Stimulated activated CD4-positive, alpha-beta T cell treated with anti-CD3 and anti-CD28 coated beads, TNF-alpha, amount 100 ng/mL, for 24 hours (primary cell): ENCODE data around the gene OR6T1.

ENCODE experiments used
- DNase-seq, 3 experiments: peaks; one replicate each; pipeline ENCODE4 v3.0.0-alpha.2; 2020; ENCODE audit warnings: low read depth in 3 of 3

Gene OR6T1, protein sequence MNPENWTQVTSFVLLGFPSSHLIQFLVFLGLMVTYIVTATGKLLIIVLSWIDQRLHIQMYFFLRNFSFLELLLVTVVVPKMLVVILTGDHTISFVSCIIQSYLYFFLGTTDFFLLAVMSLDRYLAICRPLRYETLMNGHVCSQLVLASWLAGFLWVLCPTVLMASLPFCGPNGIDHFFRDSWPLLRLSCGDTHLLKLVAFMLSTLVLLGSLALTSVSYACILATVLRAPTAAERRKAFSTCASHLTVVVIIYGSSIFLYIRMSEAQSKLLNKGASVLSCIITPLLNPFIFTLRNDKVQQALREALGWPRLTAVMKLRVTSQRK

GRCh38 chr11:123943738-123944137 lies at the start of gene OR6T1:
Gene OR6T1 (minus strand): TSS chr11:123943838. CDS start chr11:123943838, 0 bp downstream.
- DNase-seq, result no peak

DNA sequence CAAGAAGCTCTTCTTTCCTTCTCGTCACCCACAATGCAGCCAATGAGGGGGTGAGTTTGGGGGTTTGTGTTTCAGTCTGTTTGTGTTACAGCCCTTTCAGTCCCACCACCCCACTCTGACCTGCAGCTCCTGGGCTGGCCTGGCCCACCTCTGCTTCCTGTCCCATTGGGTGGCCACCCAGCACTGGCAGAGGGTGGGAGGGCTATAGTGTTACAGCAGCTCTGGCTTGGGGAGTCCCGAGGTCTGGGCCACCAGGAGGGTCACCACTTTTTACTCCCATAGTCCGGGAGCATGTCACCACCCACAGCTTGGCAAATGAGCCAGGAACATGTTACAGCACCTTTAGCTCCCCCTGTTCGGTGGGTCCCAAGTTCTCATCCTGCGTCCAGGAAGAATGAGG lies 35.7 kb upstream of the OR6T1 start:
- no peak for DNase-seq

- DNase-seq, result no peak
Observed at GRCh38 chr11:123977731-123978347, 34.2 kb upstream of the OR6T1 start, which contains the start of gene OR10S1. Gene OR10S1 (minus strand): TSS chr11:123977781. CDS start chr11:123977664, 117 bp downstream.

DNA sequence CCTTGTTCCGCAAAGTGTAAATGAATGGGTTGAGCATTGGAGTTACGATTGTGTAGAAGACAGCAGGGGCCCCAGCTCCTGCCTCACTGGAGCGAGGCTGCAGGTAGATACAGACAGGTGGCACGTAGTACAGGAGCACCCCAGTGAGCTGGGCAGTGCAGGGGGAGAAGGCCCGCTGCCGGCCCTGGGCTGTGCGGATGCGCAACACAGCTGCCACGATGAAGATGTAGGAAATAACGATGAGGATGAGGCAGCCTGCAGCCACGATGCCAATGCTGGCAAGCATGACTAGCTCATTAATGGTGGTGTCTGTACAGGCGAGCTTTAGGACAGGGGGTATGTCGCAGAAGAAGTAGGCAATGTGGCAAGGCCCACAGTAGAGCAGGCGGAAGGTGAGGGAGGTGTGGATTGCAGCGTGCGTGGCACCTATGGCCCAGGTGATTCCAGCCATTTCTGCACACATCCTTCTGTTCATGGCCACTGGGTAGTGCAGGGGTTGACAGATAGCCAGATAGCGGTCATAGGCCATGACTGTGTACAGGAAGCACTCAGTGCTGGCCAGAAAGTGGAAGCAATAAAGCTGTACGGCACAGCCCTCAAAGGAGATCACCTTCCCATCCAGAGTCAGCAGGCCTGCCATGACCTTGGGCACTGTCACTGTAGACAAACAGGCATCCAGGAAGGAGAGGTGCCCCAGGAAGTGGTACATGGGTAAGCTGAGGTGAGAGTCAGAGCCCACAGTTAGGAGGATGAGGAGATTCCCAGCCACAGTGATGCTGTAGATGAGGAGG lies 33.3 kb upstream of the OR6T1 start:
- DNase-seq, result no peak

DNA sequence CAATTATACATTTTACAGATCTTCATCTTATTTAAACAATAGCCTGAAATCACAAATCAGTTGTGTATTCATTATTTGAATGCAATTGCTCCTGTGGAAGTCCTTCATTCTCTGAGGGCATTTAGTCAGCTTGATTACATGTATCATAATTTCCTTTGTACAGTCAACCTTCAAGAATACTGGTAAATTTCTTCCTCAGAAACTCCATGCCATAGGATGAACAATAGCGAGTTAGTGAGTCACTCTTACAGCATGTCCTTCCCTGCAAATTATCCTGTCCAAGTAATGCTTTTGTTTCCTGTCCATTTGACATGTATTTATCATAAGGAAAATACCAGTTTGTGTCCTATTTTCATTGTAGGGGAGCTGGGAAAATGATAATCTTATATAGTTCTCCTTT lies 30.2 kb upstream of the OR6T1 start:
- DNase-seq, result no peak

- no peak for DNase-seq
Observed at GRCh38 chr11:123956752-123957151, 13.1 kb upstream of the OR6T1 start.

DNA sequence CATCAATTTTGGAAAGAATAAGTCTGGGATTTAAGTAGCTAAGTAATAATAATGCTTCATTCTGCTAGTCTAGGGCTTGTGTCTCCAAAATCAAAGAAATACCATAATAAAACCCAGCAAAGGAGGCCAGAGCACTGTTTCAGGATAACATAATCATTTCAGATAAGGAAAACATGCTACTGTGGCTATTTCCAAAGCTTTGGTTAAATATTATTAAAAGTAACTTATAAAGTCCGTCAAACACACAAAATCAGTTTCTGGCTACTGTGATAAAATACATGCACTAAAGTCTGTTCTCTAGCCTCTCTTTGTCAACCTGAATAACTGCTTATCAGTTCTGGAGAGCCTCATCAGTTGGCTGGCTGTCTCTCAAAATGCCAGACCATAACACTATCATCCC lies 1.5 kb upstream of the OR6T1 start:
- no peak for DNase-seq

- no peak for DNase-seq
Observed at GRCh38 chr11:123942413-123942812, 1.2 kb downstream of the OR6T1 start.

GRCh38 chr11:123939317-123939716 lies 4.3 kb downstream of the OR6T1 start, which contains the start of gene OR4D5:
Gene OR4D5 (plus strand): TSS chr11:123939617. CDS start chr11:123939617, 0 bp downstream.
- DNase-seq, result no peak

GRCh38 chr11:123924027-123924426 lies 19.6 kb downstream of the OR6T1 start:
- no peak for DNase-seq

DNA sequence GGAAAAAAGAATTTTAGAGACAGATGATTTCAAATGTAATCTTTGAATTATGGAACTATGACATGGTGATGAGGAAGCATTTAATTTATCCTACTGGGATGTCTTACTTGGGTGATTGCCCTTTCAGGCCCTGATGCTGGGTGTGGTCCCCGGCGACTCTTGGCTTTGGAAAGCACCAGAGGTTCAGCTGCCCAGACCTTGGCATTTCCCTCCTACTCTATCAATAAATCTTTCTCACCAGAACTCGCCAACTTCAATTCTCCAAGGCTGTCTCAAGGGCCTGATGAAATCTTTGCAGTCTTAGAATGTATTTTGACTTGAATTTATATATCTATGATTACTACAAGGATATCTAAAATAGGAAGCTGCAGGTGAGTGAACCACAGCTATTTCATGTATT lies 22.7 kb downstream of the OR6T1 start:
- no peak for DNase-seq

DNA sequence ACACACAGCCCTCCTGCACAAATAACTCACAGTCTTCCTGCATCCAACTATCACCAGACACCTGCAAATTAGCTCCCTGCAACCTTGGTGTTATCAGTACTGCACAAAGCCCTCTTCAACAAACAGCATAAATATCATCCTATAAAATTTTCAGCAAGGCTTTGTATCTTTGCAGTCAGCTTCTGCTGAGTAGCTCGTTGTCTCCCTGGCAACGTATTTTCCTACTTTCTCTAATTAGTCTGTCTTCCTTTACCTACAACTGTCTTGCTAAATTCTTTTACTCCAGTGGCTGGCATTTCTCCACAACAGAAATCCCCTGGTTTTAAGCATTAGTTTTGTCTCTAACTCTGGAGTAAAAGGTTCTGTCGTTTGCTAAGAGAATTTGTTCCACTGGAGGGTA lies 37.8 kb downstream of the OR6T1 start:
- DNase-seq, result no peak

- no peak for DNase-seq
Observed at GRCh38 chr11:123904932-123905331, 38.7 kb downstream of the OR6T1 start.

DNA sequence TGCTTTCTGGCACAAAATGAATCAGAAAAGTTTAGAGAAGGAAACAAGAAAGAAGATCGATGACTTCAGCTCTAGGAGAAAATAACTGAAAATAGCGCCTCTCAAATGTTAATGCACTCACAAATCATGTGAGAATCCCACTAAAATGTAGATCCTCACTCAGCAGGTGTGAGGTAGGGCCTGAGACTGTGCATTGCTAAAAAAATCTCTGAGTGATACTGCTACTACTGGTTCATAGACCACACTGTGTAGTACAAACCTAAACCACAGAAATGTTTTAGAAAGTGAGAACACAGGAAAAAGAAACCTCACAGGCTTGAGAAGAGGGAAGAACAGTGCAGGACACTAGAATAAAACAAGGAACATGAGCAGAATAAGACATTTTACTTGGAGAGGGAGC lies 39.7 kb downstream of the OR6T1 start:
- no peak for DNase-seq

DNA sequence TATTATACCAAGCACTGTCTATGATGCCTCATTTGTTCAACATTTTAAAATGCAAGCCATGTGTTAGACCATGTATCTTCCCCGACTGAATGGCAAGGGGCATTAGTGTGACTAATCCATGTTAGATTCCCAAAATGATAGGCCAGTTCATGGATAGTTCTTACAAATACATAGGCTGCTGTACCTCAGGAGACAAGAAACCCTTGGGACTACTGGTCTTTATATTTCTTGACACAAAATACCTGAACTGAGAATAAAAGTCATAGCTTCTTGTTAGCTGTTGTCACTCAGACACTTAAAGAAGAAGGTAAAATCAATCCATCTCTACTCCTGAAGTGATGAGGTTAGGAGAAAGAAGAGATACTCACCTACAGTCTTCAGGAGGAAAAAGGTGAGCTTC lies 41.8 kb downstream of the OR6T1 start, which contains the start of gene OR8D4:
Gene OR8D4, plus strand, starts transcription at position 301 of the 400 bp plus-strand sequence. CDS start 4,265 bp downstream, outside the sequence.
- no peak for DNase-seq

DNA sequence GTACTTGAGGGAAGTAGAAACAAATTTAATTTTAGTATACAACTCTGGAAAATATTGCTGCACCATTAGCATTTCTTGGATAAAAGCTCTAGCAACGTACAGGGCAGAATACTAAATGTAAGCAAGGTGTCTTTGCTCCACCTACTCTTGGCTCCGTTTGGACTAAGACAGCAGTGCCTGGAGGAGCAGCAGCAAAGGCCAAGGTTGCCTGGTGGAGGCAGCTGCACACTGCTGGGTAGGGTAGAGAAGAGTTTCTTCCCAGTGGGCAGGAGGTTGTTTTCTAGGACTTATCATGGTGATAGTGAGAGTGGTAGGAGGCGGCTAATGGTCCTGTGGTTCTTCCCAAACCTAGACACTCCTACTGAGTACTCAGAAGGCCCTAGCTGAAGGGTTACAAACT lies 43.8 kb downstream of the OR6T1 start:
- no peak for DNase-seq
